Measurements from ENCODE around the gene EEF2.

GRCh38 chr19:4012092-4012974 is 27.1 kb upstream of the EEF2 start:
- no peak for TF ChIP-seq CTCF (IDR thresholded peaks at IDR 0.05; ENCODE audit: low read depth, low read length, missing input control)
- no peak for TF ChIP-seq MAX (IDR thresholded peaks at IDR 0.05)
- peak; percentile 73 for TF ChIP-seq YY1 (IDR thresholded peaks at IDR 0.05)
- TF ChIP-seq ZBTB33 (IDR thresholded peaks at IDR 0.05) = no peak
